ENCODE measurements around the gene CYGB. TPM values are rescaled to one million over a fixed set of nuclear protein-coding genes. Genes with fewer than 3 reads are reported as not detected.

The CYGB gene
- total and polyA plus RNA-seq, 2 of the 13 experiments (the other 11 are each of a cell fraction or from before 2014, with no cell fraction given) = 18.9 to 27.1 TPM

DNA sequence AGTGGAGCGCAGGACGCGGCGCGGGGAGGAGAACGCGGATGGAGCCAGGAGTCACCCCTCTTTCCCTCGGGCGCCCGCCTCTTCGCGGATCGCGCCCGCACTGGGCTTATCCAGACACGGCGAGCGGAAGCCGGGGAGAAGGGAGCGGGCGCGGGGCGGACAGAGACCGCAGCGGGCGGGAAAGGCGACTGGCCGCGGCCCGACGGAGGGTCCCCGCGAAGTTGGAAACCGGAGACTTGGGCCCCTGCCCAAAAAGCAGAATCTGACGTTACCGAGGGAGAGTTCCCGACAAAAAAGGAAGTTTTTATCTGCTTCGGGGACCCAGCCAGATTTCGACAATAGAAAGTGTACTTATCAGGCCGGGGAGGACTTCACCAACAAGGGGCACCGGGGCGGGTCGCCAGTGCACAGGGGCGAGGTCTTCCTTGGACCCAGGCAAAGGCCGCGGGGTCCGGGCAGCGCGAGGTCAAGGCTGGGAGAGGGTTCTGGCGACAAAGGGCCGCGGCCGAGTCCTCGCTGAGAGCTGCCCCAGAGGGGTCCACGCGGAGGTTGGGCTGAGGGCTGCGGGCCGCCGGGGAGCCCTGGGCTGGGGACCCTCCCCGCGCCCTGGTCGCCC, 47.6 kb upstream of the CYGB start (continued):
- TF ChIP-seq, protein P1, sequence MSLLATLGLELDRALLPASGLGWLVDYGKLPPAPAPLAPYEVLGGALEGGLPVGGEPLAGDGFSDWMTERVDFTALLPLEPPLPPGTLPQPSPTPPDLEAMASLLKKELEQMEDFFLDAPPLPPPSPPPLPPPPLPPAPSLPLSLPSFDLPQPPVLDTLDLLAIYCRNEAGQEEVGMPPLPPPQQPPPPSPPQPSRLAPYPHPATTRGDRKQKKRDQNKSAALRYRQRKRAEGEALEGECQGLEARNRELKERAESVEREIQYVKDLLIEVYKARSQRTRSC (CRISPR knock-in tag; IDR thresholded peaks at IDR 0.05; ENCODE audit: low read depth) = no peak
- TF ChIP-seq HNRNPH1 (optimal IDR thresholded peaks at IDR 0.05; ENCODE audit: low read depth, low read length) (no peak), NFIC (IDR thresholded peaks at IDR 0.05; ENCODE audit: low read length) (no peak), ZNF335 (CRISPR knock-in tag; IDR thresholded peaks at IDR 0.05) (no peak), BHLHE40 (IDR thresholded peaks at IDR 0.05; ENCODE audit: low read length) (no peak), ZNF564 (CRISPR knock-in tag; IDR thresholded peaks at IDR 0.05) (peak; percentile 84; the same call in 1 of the 2 replicates), SRSF1 (optimal IDR thresholded peaks at IDR 0.05; ENCODE audit: low read depth, low read length) (no peak), CBX2 (IDR thresholded peaks at IDR 0.05; ENCODE audit: low read depth, low read length) (no peak), CBX2 (CRISPR knock-in tag; IDR thresholded peaks at IDR 0.05; ENCODE audit: low read depth) (peak; percentile 82; the same call in 1 of the 2 replicates), MAF1 (CRISPR knock-in tag; IDR thresholded peaks at IDR 0.05; ENCODE audit: borderline replicate concordance) (0 out of 2 replicates have a peak, but pooled peaks have one; percentile 11), KAT2B (IDR thresholded peaks at IDR 0.05; ENCODE audit: borderline replicate concordance, low read depth, low read length) (no peak), ZNF781 (CRISPR knock-in tag; IDR thresholded peaks at IDR 0.05; ENCODE audit: borderline replicate concordance, not compliant biosample characterization) (peak; percentile 60), DNMT3B (CRISPR knock-in tag; conservative IDR thresholded peaks at IDR 0.05) (no peak), SOX5 (CRISPR knock-in tag; IDR thresholded peaks at IDR 0.05; ENCODE audit: borderline replicate concordance) (no peak), SRF (IDR thresholded peaks at IDR 0.05; ENCODE audit: low read depth, low read length) (no peak)
- TF ChIP-seq, protein P2, sequence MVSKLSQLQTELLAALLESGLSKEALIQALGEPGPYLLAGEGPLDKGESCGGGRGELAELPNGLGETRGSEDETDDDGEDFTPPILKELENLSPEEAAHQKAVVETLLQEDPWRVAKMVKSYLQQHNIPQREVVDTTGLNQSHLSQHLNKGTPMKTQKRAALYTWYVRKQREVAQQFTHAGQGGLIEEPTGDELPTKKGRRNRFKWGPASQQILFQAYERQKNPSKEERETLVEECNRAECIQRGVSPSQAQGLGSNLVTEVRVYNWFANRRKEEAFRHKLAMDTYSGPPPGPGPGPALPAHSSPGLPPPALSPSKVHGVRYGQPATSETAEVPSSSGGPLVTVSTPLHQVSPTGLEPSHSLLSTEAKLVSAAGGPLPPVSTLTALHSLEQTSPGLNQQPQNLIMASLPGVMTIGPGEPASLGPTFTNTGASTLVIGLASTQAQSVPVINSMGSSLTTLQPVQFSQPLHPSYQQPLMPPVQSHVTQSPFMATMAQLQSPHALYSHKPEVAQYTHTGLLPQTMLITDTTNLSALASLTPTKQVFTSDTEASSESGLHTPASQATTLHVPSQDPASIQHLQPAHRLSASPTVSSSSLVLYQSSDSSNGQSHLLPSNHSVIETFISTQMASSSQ (IDR thresholded peaks at IDR 0.05; ENCODE audit: low read depth) = no peak
- TF ChIP-seq, protein P2 (CRISPR knock-in tag; IDR thresholded peaks at IDR 0.05; ENCODE audit: borderline replicate concordance) = no peak
- TF ChIP-seq, protein P3, sequence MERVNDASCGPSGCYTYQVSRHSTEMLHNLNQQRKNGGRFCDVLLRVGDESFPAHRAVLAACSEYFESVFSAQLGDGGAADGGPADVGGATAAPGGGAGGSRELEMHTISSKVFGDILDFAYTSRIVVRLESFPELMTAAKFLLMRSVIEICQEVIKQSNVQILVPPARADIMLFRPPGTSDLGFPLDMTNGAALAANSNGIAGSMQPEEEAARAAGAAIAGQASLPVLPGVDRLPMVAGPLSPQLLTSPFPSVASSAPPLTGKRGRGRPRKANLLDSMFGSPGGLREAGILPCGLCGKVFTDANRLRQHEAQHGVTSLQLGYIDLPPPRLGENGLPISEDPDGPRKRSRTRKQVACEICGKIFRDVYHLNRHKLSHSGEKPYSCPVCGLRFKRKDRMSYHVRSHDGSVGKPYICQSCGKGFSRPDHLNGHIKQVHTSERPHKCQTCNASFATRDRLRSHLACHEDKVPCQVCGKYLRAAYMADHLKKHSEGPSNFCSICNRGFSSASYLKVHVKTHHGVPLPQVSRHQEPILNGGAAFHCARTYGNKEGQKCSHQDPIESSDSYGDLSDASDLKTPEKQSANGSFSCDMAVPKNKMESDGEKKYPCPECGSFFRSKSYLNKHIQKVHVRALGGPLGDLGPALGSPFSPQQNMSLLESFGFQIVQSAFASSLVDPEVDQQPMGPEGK (CRISPR knock-in tag; IDR thresholded peaks at IDR 0.05) = no peak
- TF ChIP-seq, protein P4, sequence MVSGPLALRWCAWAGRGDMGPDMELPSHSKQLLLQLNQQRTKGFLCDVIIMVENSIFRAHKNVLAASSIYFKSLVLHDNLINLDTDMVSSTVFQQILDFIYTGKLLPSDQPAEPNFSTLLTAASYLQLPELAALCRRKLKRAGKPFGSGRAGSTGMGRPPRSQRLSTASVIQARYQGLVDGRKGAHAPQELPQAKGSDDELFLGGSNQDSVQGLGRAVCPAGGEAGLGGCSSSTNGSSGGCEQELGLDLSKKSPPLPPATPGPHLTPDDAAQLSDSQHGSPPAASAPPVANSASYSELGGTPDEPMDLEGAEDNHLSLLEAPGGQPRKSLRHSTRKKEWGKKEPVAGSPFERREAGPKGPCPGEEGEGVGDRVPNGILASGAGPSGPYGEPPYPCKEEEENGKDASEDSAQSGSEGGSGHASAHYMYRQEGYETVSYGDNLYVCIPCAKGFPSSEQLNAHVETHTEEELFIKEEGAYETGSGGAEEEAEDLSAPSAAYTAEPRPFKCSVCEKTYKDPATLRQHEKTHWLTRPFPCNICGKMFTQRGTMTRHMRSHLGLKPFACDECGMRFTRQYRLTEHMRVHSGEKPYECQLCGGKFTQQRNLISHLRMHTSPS (CRISPR knock-in tag; IDR thresholded peaks at IDR 0.05; ENCODE audit: low read depth) = no peak
- TF ChIP-seq, protein P5, sequence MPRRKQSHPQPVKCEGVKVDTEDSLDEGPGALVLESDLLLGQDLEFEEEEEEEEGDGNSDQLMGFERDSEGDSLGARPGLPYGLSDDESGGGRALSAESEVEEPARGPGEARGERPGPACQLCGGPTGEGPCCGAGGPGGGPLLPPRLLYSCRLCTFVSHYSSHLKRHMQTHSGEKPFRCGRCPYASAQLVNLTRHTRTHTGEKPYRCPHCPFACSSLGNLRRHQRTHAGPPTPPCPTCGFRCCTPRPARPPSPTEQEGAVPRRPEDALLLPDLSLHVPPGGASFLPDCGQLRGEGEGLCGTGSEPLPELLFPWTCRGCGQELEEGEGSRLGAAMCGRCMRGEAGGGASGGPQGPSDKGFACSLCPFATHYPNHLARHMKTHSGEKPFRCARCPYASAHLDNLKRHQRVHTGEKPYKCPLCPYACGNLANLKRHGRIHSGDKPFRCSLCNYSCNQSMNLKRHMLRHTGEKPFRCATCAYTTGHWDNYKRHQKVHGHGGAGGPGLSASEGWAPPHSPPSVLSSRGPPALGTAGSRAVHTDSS (CRISPR knock-in tag; conservative IDR thresholded peaks at IDR 0.05) = no peak
